Measurements from ENCODE around the gene UBTF.

Gene UBTF

GRCh38 chr17:44171931-44172455 is 47.5 kb downstream of the UBTF start:
- no peak for DNase-seq (ENCODE audit: low read depth)

- DNase-seq (ENCODE audit: low read depth) = no peak
Measured at GRCh38 chr17:44170499-44171201, 48.8 kb downstream of the UBTF start, which contains the start of gene ASB16. Gene ASB16 (plus strand): TSS chr17:44170704. CDS start chr17:44170790, 86 bp downstream.

GRCh38 chr17:44170135-44170498 is 49.4 kb downstream of the UBTF start:
- no peak for DNase-seq (ENCODE audit: low read depth)

GRCh38 chr17:44167181-44167861 is 52.2 kb downstream of the UBTF start:
- no peak for DNase-seq (ENCODE audit: low read depth)

- DNase-seq (ENCODE audit: low read depth) = no peak
Measured at GRCh38 chr17:44164476-44164875, 55.0 kb downstream of the UBTF start.

GRCh38 chr17:44159519-44160210 is 59.8 kb downstream of the UBTF start:
- no peak for DNase-seq (ENCODE audit: low read depth)

GRCh38 chr17:44155488-44155887 is 64.0 kb downstream of the UBTF start:
- no peak for DNase-seq (ENCODE audit: low read depth)

Data from activated T-cell treated with anti-CD3 and anti-CD28 coated beads for 24 hours (primary cell).